Fibroblast of lung (primary cell): Measurements from ENCODE around the gene MTAP.

Experiments used
- EZH2 ChIP-seq: IDR thresholded peaks from 2 replicates; pipeline ENCODE4 v1.5.1; 2012; ENCODE audit warnings: low read length, control low read depth, mild to moderate bottlenecking; ENCODE audit errors: missing control alignments
- TF ChIP-seq, protein P1 (sequence below), 2 donors: IDR thresholded peaks in 1 of 2; conservative IDR thresholded peaks in 1 of 2; 1 replicate in 1 of 2; 2 replicates in 1 of 2; pipeline ENCODE4 v1.5.1; 2011 to 2012; ENCODE audit warnings: low read length in 2 of 2, control low read depth in 1 of 2, inconsistent platforms in 1 of 2, low read depth in 1 of 2, mild to moderate bottlenecking in 1 of 2

DNA sequence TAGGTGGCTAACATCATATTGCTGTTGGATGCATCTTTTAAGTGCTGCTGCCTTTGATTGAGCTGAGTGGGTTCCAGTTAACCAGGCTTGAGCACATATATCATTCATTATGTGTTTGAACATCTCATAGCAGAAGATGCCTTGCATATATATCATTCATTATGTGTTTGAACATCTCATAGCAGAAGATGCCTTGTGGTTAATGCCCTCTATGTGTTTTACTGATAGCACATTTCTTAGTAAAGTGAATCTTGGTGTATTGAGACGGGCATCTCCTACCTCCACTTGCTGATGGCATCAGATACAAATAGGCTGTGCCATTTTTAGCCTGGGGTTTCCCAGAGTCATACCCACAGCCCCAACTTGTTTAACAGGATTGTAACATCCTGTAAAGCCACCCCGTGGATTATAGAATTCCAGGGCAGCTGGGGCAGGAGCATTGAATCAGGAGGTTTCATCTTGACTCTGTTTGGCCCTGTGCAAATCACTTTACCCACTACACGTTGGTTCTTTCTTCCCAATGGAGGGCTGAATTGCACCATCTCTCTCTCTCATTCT, 26.5 kb downstream of the MTAP start:
- TF ChIP-seq, protein P1, sequence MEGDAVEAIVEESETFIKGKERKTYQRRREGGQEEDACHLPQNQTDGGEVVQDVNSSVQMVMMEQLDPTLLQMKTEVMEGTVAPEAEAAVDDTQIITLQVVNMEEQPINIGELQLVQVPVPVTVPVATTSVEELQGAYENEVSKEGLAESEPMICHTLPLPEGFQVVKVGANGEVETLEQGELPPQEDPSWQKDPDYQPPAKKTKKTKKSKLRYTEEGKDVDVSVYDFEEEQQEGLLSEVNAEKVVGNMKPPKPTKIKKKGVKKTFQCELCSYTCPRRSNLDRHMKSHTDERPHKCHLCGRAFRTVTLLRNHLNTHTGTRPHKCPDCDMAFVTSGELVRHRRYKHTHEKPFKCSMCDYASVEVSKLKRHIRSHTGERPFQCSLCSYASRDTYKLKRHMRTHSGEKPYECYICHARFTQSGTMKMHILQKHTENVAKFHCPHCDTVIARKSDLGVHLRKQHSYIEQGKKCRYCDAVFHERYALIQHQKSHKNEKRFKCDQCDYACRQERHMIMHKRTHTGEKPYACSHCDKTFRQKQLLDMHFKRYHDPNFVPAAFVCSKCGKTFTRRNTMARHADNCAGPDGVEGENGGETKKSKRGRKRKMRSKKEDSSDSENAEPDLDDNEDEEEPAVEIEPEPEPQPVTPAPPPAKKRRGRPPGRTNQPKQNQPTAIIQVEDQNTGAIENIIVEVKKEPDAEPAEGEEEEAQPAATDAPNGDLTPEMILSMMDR (conservative IDR thresholded peaks at IDR 0.05 in 1 of 2, IDR thresholded peaks at IDR 0.05 in 1 of 2; ENCODE audit: low read depth in 1 of 2, low read length in 2 of 2): no peak
- no peak for TF ChIP-seq EZH2
